GM12801 (cell line): ENCODE results near the gene NLRP4.

Experiments
- CTCF ChIP-seq: IDR thresholded peaks from one replicate; pipeline ENCODE4 v1.5.1; 2011; ENCODE audit warnings: control low read depth; ENCODE audit not compliant: insufficient read length; ENCODE audit errors: extremely low read depth

Gene NLRP4

GRCh38 chr19:55912916-55913315 is 76.6 kb downstream of the NLRP4 start:
- no peak for TF ChIP-seq CTCF

GRCh38 chr19:55913643-55914268 is 77.4 kb downstream of the NLRP4 start:
- no peak for TF ChIP-seq CTCF

- TF ChIP-seq CTCF: no peak
Observed at GRCh38 chr19:55923556-55923955, 87.2 kb downstream of the NLRP4 start.

GRCh38 chr19:55927991-55928390 is 91.7 kb downstream of the NLRP4 start:
- TF ChIP-seq CTCF: no peak

GRCh38 chr19:55930996-55931515 is 94.7 kb downstream of the NLRP4 start:
- no peak for TF ChIP-seq CTCF
